ENCODE data around the gene BAZ2A.

The BAZ2A gene

GRCh38 chr12:56634242-56634836 lies 4.2 kb upstream of the BAZ2A start:
- H3K9me3 ChIP-seq (ENCODE audit: control insufficient read depth, low read length): no peaks in the 10 kb centered on the region
- H3K4me3 ChIP-seq (ENCODE audit: low read length): peak overlapping the region; percentile 99
- peaks cover 23% of the 10 kb centered on the region for H3K36me3 ChIP-seq (ENCODE audit: control insufficient read depth, insufficient read depth, low read length, severe bottlenecking)
- H3K27me3 ChIP-seq (replicated peaks; ENCODE audit: control insufficient read depth, insufficient read depth, low read length): no peaks in the 10 kb centered on the region
- H3K4me1 ChIP-seq (ENCODE audit: control insufficient read depth, insufficient read depth, low read length): peaks cover 52% of the 10 kb centered on the region
- peak overlapping the region; percentile 96 for H3K9ac ChIP-seq (ENCODE audit: low read length)
- peak; percentile 49 for DNase-seq (ENCODE audit: low read depth)

- Histone ChIP-seq H3K4me3 (ENCODE audit: low read length) (peak overlapping the region; percentile 99), H3K9me3 (ENCODE audit: control insufficient read depth, low read length) (no peaks in the 10 kb centered on the region), H3K36me3 (ENCODE audit: control insufficient read depth, insufficient read depth, low read length, severe bottlenecking) (peaks cover 16% of the 10 kb centered on the region), H3K9ac (ENCODE audit: low read length) (peak overlapping the region; percentile 96), H3K4me1 (ENCODE audit: control insufficient read depth, insufficient read depth, low read length) (peaks cover 52% of the 10 kb centered on the region), H3K27me3 (replicated peaks; ENCODE audit: control insufficient read depth, insufficient read depth, low read length) (no peaks in the 10 kb centered on the region)
- DNase-seq (ENCODE audit: low read depth): peak; percentile 2
Measured at GRCh38 chr12:56633468-56634241, 3.5 kb upstream of the BAZ2A start.

GRCh38 chr12:56632701-56633467 lies 2.8 kb upstream of the BAZ2A start:
- Histone ChIP-seq H3K36me3 (ENCODE audit: control insufficient read depth, insufficient read depth, low read length, severe bottlenecking) (peaks cover 8% of the 10 kb centered on the region), H3K4me3 (ENCODE audit: low read length) (peak overlapping the region; percentile 99), H3K9ac (ENCODE audit: low read length) (peak overlapping the region; percentile 96), H3K9me3 (ENCODE audit: control insufficient read depth, low read length) (no peaks in the 10 kb centered on the region), H3K27me3 (replicated peaks; ENCODE audit: control insufficient read depth, insufficient read depth, low read length) (no peaks in the 10 kb centered on the region), H3K4me1 (ENCODE audit: control insufficient read depth, insufficient read depth, low read length) (peaks cover 58% of the 10 kb centered on the region)
- peak; percentile 24 for DNase-seq (ENCODE audit: low read depth)

- H3K4me3 ChIP-seq (ENCODE audit: low read length): peak overlapping the region; percentile 99
- H3K36me3 ChIP-seq (ENCODE audit: control insufficient read depth, insufficient read depth, low read length, severe bottlenecking): peaks cover 3% of the 10 kb centered on the region
- DNase-seq (ENCODE audit: low read depth): peak; percentile 83
- peak overlapping the region; percentile 96 for H3K9ac ChIP-seq (ENCODE audit: low read length)
- no peaks in the 10 kb centered on the region for H3K27me3 ChIP-seq (replicated peaks; ENCODE audit: control insufficient read depth, insufficient read depth, low read length)
- no peaks in the 10 kb centered on the region for H3K9me3 ChIP-seq (ENCODE audit: control insufficient read depth, low read length)
- H3K4me1 ChIP-seq (ENCODE audit: control insufficient read depth, insufficient read depth, low read length): peaks cover 55% of the 10 kb centered on the region
Measured at GRCh38 chr12:56631790-56632700, 1.9 kb upstream of the BAZ2A start.

- peak; percentile 55 for DNase-seq (ENCODE audit: low read depth)
Measured at GRCh38 chr12:56629459-56630179, 507 bp downstream of the BAZ2A start.

GRCh38 chr12:56628671-56629458 lies 1.3 kb downstream of the BAZ2A start:
- Histone ChIP-seq H3K9me3 (ENCODE audit: control insufficient read depth, low read length) (no peaks in the 10 kb centered on the region), H3K27me3 (replicated peaks; ENCODE audit: control insufficient read depth, insufficient read depth, low read length) (no peaks in the 10 kb centered on the region), H3K36me3 (ENCODE audit: control insufficient read depth, insufficient read depth, low read length, severe bottlenecking) (peaks cover 25% of the 10 kb centered on the region), H3K4me1 (ENCODE audit: control insufficient read depth, insufficient read depth, low read length) (peaks cover 55% of the 10 kb centered on the region), H3K9ac (ENCODE audit: low read length) (peak overlapping the region; percentile 99), H3K4me3 (ENCODE audit: low read length) (peak overlapping the region; percentile 92)
- peak; percentile 89 for DNase-seq (ENCODE audit: low read depth)

More at GRCh38 chr12:56629459-56630179, 507 bp downstream of the BAZ2A start:
- Histone ChIP-seq H3K36me3 (ENCODE audit: control insufficient read depth, insufficient read depth, low read length, severe bottlenecking) (peaks cover 19% of the 10 kb centered on the region), H3K9ac (ENCODE audit: low read length) (peak overlapping the region; percentile 99), H3K4me3 (ENCODE audit: low read length) (peak overlapping the region; percentile 92), H3K9me3 (ENCODE audit: control insufficient read depth, low read length) (no peaks in the 10 kb centered on the region), H3K4me1 (ENCODE audit: control insufficient read depth, insufficient read depth, low read length) (peaks cover 56% of the 10 kb centered on the region), H3K27me3 (replicated peaks; ENCODE audit: control insufficient read depth, insufficient read depth, low read length) (no peaks in the 10 kb centered on the region)

GRCh38 chr12:56626701-56627100 lies 3.4 kb downstream of the BAZ2A start:
- H3K9me3 ChIP-seq (ENCODE audit: control insufficient read depth, low read length): no peaks in the 10 kb centered on the region
- no peak for DNase-seq (ENCODE audit: low read depth)
- H3K4me3 ChIP-seq (ENCODE audit: low read length): no peak overlapping the region
- no peaks in the 10 kb centered on the region for H3K27me3 ChIP-seq (replicated peaks; ENCODE audit: control insufficient read depth, insufficient read depth, low read length)
- peaks cover 49% of the 10 kb centered on the region for H3K4me1 ChIP-seq (ENCODE audit: control insufficient read depth, insufficient read depth, low read length)
- peaks cover 33% of the 10 kb centered on the region for H3K36me3 ChIP-seq (ENCODE audit: control insufficient read depth, insufficient read depth, low read length, severe bottlenecking)
- H3K9ac ChIP-seq (ENCODE audit: low read length): no peak overlapping the region

- Histone ChIP-seq H3K36me3 (ENCODE audit: control insufficient read depth, insufficient read depth, low read length, severe bottlenecking) (peaks cover 72% of the 10 kb centered on the region), H3K9ac (ENCODE audit: low read length) (no peak overlapping the region), H3K9me3 (ENCODE audit: control insufficient read depth, low read length) (no peaks in the 10 kb centered on the region), H3K27me3 (replicated peaks; ENCODE audit: control insufficient read depth, insufficient read depth, low read length) (no peaks in the 10 kb centered on the region), H3K4me3 (ENCODE audit: low read length) (no peak overlapping the region), H3K4me1 (ENCODE audit: control insufficient read depth, insufficient read depth, low read length) (peaks cover 27% of the 10 kb centered on the region)
- peak; percentile 4 for DNase-seq (ENCODE audit: low read depth)
Measured at GRCh38 chr12:56622535-56622934, 7.6 kb downstream of the BAZ2A start.

GRCh38 chr12:56616925-56617324 lies 13.2 kb downstream of the BAZ2A start:
- Histone ChIP-seq H3K36me3 (ENCODE audit: control insufficient read depth, insufficient read depth, low read length, severe bottlenecking) (peaks cover 97% of the 10 kb centered on the region), H3K9me3 (ENCODE audit: control insufficient read depth, low read length) (no peaks in the 10 kb centered on the region), H3K4me3 (ENCODE audit: low read length) (no peak overlapping the region), H3K27me3 (replicated peaks; ENCODE audit: control insufficient read depth, insufficient read depth, low read length) (no peaks in the 10 kb centered on the region), H3K9ac (ENCODE audit: low read length) (no peak overlapping the region), H3K4me1 (ENCODE audit: control insufficient read depth, insufficient read depth, low read length) (no peaks in the 10 kb centered on the region)
- DNase-seq (ENCODE audit: low read depth): no peak

All from adipocyte (in vitro differentiated cells).